ENCODE results near the gene SCRG1. TPM values are rescaled to one million over a fixed set of nuclear protein-coding genes. Genes with fewer than 3 reads are reported as not detected.

SCRG1 gene
- total RNA-seq, 4 donors from 2014 or later = 1.1 to 2.7 (median 1.8) TPM

- no peak for ATAC-seq
- no peaks in the 10 kb centered on the region for H3K9me3 ChIP-seq
- WGBS, 2 donors (ENCODE audit: low coverage in 1 of 2) = 19 to 42% methylated on average over 2 of the region's 2 CpGs
- no peaks in the 10 kb centered on the region for H3K36me3 ChIP-seq
- peak overlapping the region in 2 of 4 donors; percentile 25 to 26 for H3K27ac ChIP-seq
- H3K4me1 ChIP-seq = peaks cover 0 to 35% (median 8%) of the 10 kb centered on the region in 3 donors
- H3K27me3 ChIP-seq = no peaks in the 10 kb centered on the region
- TF ChIP-seq POLR2AphosphoS5 (IDR thresholded peaks at IDR 0.05) (no peak), POLR2A (IDR thresholded peaks at IDR 0.05) (no peak), EP300 (IDR thresholded peaks at IDR 0.05) (no peak)
- TF ChIP-seq, protein P1, sequence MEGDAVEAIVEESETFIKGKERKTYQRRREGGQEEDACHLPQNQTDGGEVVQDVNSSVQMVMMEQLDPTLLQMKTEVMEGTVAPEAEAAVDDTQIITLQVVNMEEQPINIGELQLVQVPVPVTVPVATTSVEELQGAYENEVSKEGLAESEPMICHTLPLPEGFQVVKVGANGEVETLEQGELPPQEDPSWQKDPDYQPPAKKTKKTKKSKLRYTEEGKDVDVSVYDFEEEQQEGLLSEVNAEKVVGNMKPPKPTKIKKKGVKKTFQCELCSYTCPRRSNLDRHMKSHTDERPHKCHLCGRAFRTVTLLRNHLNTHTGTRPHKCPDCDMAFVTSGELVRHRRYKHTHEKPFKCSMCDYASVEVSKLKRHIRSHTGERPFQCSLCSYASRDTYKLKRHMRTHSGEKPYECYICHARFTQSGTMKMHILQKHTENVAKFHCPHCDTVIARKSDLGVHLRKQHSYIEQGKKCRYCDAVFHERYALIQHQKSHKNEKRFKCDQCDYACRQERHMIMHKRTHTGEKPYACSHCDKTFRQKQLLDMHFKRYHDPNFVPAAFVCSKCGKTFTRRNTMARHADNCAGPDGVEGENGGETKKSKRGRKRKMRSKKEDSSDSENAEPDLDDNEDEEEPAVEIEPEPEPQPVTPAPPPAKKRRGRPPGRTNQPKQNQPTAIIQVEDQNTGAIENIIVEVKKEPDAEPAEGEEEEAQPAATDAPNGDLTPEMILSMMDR (IDR thresholded peaks at IDR 0.05) = no peak
- H3K4me3 ChIP-seq = no peak overlapping the region
These were observed 33.4 kb downstream of the SCRG1 start for GRCh38 chr4:173365359-173365996.

GRCh38 chr4:173362666-173363065 lies 36.2 kb downstream of the SCRG1 start:
- Histone ChIP-seq H3K4me3 (no peak overlapping the region), H3K27ac (no peak overlapping the region), H3K36me3 (peaks cover 0 to 5% of the 10 kb centered on the region in 2 donors), H3K27me3 (no peaks in the 10 kb centered on the region), H3K9me3 (no peaks in the 10 kb centered on the region), H3K4me1 (peaks cover 0 to 19% (median 5%) of the 10 kb centered on the region in 3 donors)
- ATAC-seq = no peak
- TF ChIP-seq POLR2A (IDR thresholded peaks at IDR 0.05) (no peak), EP300 (IDR thresholded peaks at IDR 0.05) (no peak), POLR2AphosphoS5 (IDR thresholded peaks at IDR 0.05) (no peak)
- TF ChIP-seq, protein P1 (IDR thresholded peaks at IDR 0.05) = no peak
- 92 to 100% methylated on average over 1 to 2 of the region's 3 CpGs for WGBS, 2 donors (ENCODE audit: low coverage in 1 of 2)

DNA sequence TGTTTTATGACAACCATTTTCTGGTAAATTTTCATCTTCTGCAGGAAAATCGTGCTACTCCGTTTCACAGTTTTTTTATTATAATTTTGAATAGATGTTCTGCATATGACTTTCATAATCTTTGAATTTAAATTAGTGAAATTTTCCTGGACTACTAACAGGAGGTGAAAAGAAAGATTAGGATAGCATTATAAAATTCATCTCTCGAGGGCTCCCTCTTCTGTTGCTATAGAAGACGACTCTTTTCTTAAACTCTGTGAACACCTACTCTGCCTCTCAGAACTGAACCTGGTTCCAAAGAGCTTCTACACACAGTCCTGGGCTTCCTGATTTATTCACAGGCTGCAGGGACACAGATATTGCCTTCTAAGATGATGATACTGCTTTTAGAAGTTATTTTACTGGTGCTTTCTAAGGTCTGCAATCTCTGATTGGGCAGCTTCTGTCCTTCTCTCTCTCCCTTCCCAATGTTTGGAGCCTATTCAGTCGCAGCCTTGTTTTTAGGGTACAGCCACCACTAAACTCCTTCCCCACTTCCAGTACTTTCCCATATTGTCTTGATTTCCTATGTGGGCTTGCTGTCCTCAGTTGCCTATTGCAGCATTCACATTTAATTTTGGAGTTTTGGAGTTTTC lies 38.2 kb downstream of the SCRG1 start:
- TF ChIP-seq, protein P1 (IDR thresholded peaks at IDR 0.05) = peak in 2 of 4 experiments; percentile 15 to 25
- TF ChIP-seq POLR2A (IDR thresholded peaks at IDR 0.05) = no peak
- no peak for ATAC-seq

DNA sequence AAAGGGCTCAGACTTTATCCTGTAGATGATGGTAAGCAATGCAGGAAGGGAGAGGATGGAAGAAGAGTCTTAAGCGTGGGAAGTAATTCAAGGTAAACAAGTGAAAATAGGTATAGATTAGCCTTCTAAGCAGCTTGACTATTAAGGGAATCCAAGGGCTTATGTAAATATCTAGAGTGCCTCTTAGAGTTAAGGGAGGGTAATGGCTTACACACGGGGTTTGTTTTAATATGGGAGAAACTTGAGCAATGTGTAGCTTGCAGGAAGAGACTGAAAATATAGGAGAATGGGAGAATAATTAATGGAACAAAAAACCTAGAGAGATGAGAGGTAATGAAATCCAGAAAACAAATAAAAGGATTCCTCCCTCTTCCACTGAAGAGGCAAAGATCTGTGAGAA lies 41.0 kb downstream of the SCRG1 start:
- ATAC-seq = no peak

More for the DNA sequence above, 38.2 kb downstream of the SCRG1 start:
- WGBS, 2 donors (ENCODE audit: low coverage in 1 of 2) = 37 to 54% methylated on average over 5 of the region's 5 CpGs
- H3K4me1 ChIP-seq = peaks cover 0 to 8% (median 0%) of the 10 kb centered on the region in 3 donors
- H3K4me3 ChIP-seq = no peak overlapping the region
- H3K9me3 ChIP-seq = no peaks in the 10 kb centered on the region
- H3K36me3 ChIP-seq = peaks cover 0 to 5% of the 10 kb centered on the region in 2 donors
- H3K27me3 ChIP-seq = no peaks in the 10 kb centered on the region
- no peak overlapping the region for H3K27ac ChIP-seq

More for the DNA sequence above, 41.0 kb downstream of the SCRG1 start:
- H3K27me3 ChIP-seq = no peaks in the 10 kb centered on the region
- H3K36me3 ChIP-seq = peaks cover 0 to 5% of the 10 kb centered on the region in 2 donors
- no peak for TF ChIP-seq POLR2A (IDR thresholded peaks at IDR 0.05)
- no peak for TF ChIP-seq POLR2AphosphoS5 (IDR thresholded peaks at IDR 0.05)
- TF ChIP-seq, protein P1 (IDR thresholded peaks at IDR 0.05) = no peak
- TF ChIP-seq EP300 (IDR thresholded peaks at IDR 0.05) = no peak
- peaks cover 0 to 3% (median 0%) of the 10 kb centered on the region in 3 donors for H3K4me1 ChIP-seq
- no peak overlapping the region for H3K27ac ChIP-seq
- H3K9me3 ChIP-seq = no peaks in the 10 kb centered on the region
- no peak overlapping the region for H3K4me3 ChIP-seq
- WGBS, 2 donors (ENCODE audit: low coverage in 1 of 2) = 53 to 74% methylated on average over 2 of the region's 2 CpGs
